Suprapubic skin (tissue), 4 donors: Measurements from ENCODE around the gene UBE2S. TPM values are rescaled to one million over a fixed set of nuclear protein-coding genes. Genes with fewer than 3 reads are reported as not detected.

Experiments used
- DNase-seq, 2 donors: peaks; one replicate each; pipeline ENCODE4 v3.0.0-alpha.2; 2019; ENCODE audit warnings: low spot score in 2 of 2
- H3K27ac ChIP-seq: fragments of 200-600 bp; sonication (generic); one replicate; pipeline ENCODE4 v1.5.1; 2019
- H3K27me3 ChIP-seq: fragments of 200-600 bp; sonication (generic); one replicate; pipeline ENCODE4 v1.5.1; 2019
- H3K36me3 ChIP-seq: fragments of 200-600 bp; sonication (generic); one replicate; pipeline ENCODE4 v1.5.1; 2019
- H3K4me1 ChIP-seq: fragments of 200-600 bp; sonication (generic); one replicate; pipeline ENCODE4 v1.5.1; 2019
- H3K4me3 ChIP-seq: fragments of 200-600 bp; sonication (generic); one replicate; pipeline ENCODE4 v1.5.1; 2019; ENCODE audit warnings: mild to moderate bottlenecking
- H3K9me3 ChIP-seq: fragments of 200-600 bp; sonication (generic); one replicate; pipeline ENCODE4 v1.5.1; 2019
- EP300 ChIP-seq: sonication (generic); formaldehyde crosslinking; IDR thresholded peaks from one replicate; pipeline ENCODE4 v1.6.1; 2017; ENCODE audit warnings: antibody characterized with exemption
- POLR2A ChIP-seq, 2 donors: fragments of 450-650 bp; IDR thresholded peaks; one replicate each; pipeline ENCODE4 v1.6.1; 2017; ENCODE audit warnings: antibody characterized with exemption in 2 of 2, mild to moderate bottlenecking in 2 of 2, moderate library complexity in 2 of 2
- POLR2AphosphoS5 ChIP-seq, 3 donors: sonication (generic); formaldehyde crosslinking; IDR thresholded peaks; one replicate each; pipeline ENCODE4 v1.6.1; 2017; ENCODE audit warnings: antibody characterized with exemption in 3 of 3
- WGBS: methylation state at CpG from one replicate; pipeline ENCODE4 v1.1.5; 2018; 5-methylcytosine and 5-hydroxymethylcytosine counted together
- total RNA-seq, 4 donors: library from RNA; depleted of rRNA; stranded (reverse); fragments of >200 nt; gene quantifications; one replicate each; pipeline ENCODE4 v1.1.0, GENCODE V29; 2016
- TF ChIP-seq, protein P1 (sequence below), 2 donors: fragments of 200-600 bp in 1 of 2; fragments of 450-650 bp in 1 of 2; sonication (generic) in 1 of 2; IDR thresholded peaks; one replicate each; pipeline ENCODE4 v1.5.1; 2016 to 2019; ENCODE audit warnings: antibody characterized with exemption in 2 of 2, mild to moderate bottlenecking in 1 of 2, moderate library complexity in 1 of 2

UBE2S gene
- total RNA-seq, 4 donors from 2014 or later = 7.4 to 17.0 (median 12.2) TPM

DNA sequence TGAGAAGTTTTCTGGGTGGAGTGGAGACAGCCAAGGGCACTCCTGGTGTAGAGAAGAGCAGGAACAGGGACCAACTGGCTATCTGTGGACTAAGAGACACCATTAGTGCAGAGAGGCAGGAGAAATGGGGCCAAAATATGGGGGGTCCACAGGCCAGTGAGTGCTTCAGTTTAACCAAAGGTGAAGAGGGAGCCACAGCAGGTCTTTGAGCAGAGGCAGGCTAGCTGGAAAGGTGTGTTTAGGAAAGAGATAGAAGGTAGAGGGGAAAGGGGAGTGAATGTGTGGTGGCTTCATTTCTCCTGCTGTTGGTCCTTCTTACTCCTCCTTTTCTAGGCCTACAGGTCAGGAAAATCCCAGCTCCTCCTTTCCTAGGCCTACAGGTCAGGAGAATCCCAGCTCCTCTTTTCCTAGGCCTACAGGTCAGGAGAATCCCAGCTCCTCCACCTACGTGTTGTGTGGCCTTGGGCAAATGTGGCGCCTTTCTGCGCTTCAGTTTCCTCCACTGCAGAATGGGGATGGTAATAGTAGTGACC lies 25.0 kb downstream of the UBE2S start:
- H3K27me3 ChIP-seq = peaks cover 6% of the 10 kb centered on the region
- WGBS = 96% methylated on average over 3 of the region's 3 CpGs
- no peak for TF ChIP-seq POLR2AphosphoS5 (IDR thresholded peaks at IDR 0.05)
- TF ChIP-seq, protein P1, sequence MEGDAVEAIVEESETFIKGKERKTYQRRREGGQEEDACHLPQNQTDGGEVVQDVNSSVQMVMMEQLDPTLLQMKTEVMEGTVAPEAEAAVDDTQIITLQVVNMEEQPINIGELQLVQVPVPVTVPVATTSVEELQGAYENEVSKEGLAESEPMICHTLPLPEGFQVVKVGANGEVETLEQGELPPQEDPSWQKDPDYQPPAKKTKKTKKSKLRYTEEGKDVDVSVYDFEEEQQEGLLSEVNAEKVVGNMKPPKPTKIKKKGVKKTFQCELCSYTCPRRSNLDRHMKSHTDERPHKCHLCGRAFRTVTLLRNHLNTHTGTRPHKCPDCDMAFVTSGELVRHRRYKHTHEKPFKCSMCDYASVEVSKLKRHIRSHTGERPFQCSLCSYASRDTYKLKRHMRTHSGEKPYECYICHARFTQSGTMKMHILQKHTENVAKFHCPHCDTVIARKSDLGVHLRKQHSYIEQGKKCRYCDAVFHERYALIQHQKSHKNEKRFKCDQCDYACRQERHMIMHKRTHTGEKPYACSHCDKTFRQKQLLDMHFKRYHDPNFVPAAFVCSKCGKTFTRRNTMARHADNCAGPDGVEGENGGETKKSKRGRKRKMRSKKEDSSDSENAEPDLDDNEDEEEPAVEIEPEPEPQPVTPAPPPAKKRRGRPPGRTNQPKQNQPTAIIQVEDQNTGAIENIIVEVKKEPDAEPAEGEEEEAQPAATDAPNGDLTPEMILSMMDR (IDR thresholded peaks at IDR 0.05) = no peak
- TF ChIP-seq EP300 = no peak
- TF ChIP-seq POLR2A (IDR thresholded peaks at IDR 0.05) = no peak
- H3K27ac ChIP-seq = no peak overlapping the region
- peaks cover 6% of the 10 kb centered on the region for H3K36me3 ChIP-seq
- peaks cover 33% of the 10 kb centered on the region for H3K4me1 ChIP-seq
- no peak for DNase-seq
- H3K9me3 ChIP-seq = no peaks in the 10 kb centered on the region
- H3K4me3 ChIP-seq = no peak overlapping the region

DNA sequence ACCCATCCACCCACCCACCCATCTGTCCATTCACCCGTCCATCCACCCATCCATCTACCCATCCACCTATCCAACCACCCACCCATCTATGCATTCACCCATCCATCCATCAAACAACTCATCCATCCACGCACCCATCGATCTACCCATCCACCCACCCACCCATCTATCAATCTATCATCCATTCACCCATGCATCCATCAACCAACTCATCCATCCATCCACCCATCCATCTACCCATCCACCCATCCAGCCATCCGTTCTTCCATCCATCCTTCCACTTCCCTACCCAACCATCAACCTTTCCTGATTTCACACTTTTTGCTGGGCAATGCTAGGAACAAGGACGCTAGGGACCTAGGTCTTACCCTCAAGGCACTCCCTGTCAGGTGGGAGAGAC lies 25.6 kb downstream of the UBE2S start:
- Histone ChIP-seq H3K27ac (no peak overlapping the region), H3K4me3 (no peak overlapping the region), H3K36me3 (peaks cover under 1% of the 10 kb centered on the region), H3K27me3 (peaks cover 9% of the 10 kb centered on the region), H3K4me1 (peaks cover 27% of the 10 kb centered on the region), H3K9me3 (no peaks in the 10 kb centered on the region)
- DNase-seq = no peak
- WGBS = 96% methylated on average over 5 of the region's 5 CpGs
- TF ChIP-seq, protein P1 (IDR thresholded peaks at IDR 0.05) = no peak
- TF ChIP-seq POLR2AphosphoS5 (IDR thresholded peaks at IDR 0.05) (no peak), POLR2A (IDR thresholded peaks at IDR 0.05) (no peak), EP300 (no peak)

DNA sequence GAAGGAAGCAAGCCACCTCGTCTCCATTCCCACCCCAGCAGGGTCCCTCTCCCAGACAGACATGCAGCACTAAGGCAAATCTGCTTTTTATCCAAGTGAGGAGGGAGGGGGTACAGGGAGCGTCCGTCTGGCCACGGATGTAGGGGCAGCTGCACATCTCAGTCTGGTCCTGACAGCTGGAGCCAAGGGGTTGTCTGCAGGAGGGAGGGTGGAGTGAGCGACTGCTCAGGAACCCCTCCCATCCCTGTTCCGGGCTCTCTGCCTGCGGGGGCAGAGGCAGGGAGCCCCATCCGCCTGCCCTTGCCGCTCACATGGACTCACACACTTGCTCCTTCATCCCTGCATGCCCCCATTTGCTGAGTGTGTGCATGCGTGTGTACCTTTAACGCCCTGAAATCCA lies 28.4 kb downstream of the UBE2S start:
- peaks cover 18% of the 10 kb centered on the region for H3K4me1 ChIP-seq
- H3K27ac ChIP-seq = no peak overlapping the region
- 72% methylated on average over 10 of the region's 11 CpGs for WGBS
- H3K9me3 ChIP-seq = no peaks in the 10 kb centered on the region
- H3K4me3 ChIP-seq = no peak overlapping the region
- no peaks in the 10 kb centered on the region for H3K36me3 ChIP-seq
- no peak for DNase-seq
- no peak for TF ChIP-seq EP300
- no peak for TF ChIP-seq POLR2A (IDR thresholded peaks at IDR 0.05)
- TF ChIP-seq, protein P1 (IDR thresholded peaks at IDR 0.05) = no peak
- TF ChIP-seq POLR2AphosphoS5 (IDR thresholded peaks at IDR 0.05) = no peak
- peaks cover 37% of the 10 kb centered on the region for H3K27me3 ChIP-seq

DNA sequence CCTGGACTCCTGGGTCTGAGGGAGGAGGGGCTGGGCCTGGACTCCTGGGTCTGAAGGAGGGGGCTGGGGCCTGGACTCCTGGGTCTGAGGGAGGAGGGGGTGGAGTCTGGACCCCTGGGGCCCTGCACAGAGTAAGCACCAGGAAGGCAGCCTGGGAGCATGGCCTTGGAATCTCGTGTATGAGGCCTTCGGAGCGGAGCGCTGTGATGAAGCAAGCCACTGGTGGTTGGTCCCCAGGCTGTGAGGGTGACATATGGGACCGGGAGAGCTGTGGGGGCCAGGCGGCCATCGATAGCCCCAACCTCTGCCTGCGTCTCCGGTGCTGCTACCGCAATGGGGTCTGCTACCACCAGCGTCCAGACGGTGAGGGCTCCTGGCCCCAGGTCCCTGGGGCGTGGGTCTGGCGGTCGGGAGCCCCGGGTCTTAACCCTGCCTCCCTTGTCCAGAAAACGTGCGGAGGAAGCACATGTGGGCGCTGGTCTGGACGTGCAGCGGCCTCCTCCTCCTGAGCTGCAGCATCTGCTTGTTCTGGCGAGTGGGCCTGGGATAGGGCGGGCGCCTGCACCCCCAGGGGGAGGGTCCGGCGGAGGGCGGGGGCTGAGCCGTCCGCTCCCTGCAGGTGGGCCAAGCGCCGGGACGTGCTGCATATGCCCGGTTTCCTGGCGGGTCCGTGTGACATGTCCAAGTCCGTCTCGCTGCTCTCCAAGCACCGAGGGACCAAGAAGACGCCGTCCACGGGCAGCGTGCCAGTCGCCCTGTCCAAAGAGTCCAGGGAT lies 30.0 kb downstream of the UBE2S start:
- H3K27ac ChIP-seq = no peak overlapping the region
- H3K4me3 ChIP-seq = no peak overlapping the region
- 48% methylated on average over 10 of the region's 43 CpGs for WGBS
- H3K4me1 ChIP-seq = peaks cover 11% of the 10 kb centered on the region
- H3K36me3 ChIP-seq = no peaks in the 10 kb centered on the region
- no peak for DNase-seq
- TF ChIP-seq EP300 (no peak), POLR2A (IDR thresholded peaks at IDR 0.05) (no peak), POLR2AphosphoS5 (IDR thresholded peaks at IDR 0.05) (no peak)
- TF ChIP-seq, protein P1 (IDR thresholded peaks at IDR 0.05) = no peak
- peaks cover 54% of the 10 kb centered on the region for H3K27me3 ChIP-seq
- H3K9me3 ChIP-seq = no peaks in the 10 kb centered on the region

DNA sequence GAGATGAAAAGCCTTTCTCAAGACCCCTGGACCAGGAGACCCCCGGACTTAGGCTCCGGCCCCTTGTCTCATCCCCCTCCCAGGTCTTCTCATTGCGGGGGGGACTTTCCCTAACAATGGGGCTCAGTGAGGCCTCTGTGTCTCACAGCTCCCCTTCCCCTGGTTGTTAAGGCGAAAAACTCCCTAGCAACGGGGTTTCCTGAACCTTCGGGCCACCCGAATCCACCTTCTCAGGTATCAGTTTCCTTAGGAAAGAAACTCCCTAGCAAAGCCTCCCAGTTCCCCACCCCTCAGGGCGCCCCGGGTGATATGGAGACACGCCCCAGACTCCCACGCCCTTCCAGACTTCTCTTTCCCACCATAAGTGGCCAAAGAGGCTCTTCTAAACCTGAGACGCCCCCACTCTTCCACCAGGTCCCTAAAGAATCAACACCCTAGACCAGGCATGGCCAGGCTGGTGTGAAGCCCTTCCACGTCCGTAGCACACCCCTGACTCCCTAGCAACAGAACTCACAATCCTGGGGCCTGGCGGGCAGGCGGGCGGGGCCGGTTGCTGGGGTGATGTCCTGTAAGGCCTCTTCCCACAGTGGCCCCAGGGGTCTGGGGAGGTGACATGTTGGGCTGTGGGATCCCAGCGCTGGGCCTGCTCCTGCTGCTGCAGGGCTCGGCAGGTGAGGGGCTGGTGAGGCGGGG lies 31.2 kb downstream of the UBE2S start, which contains the start of gene TMEM190:
TSS of gene TMEM190 (plus strand) at position 586 of the 693 bp plus-strand sequence. CDS start at position 614, 28 bp downstream.
- no peaks in the 10 kb centered on the region for H3K9me3 ChIP-seq
- no peak within 1 kb of the TSS for H3K27ac ChIP-seq
- WGBS = 42% methylated on average over 16 of the region's 21 CpGs
- no peak within 1 kb of the TSS for H3K4me3 ChIP-seq
- H3K36me3 ChIP-seq = no peaks in the 10 kb centered on the region
- no peak for DNase-seq
- TF ChIP-seq POLR2AphosphoS5 (IDR thresholded peaks at IDR 0.05) (no peak), POLR2A (IDR thresholded peaks at IDR 0.05) (no peak), EP300 (no peak)
- TF ChIP-seq, protein P1 (IDR thresholded peaks at IDR 0.05) = no peak
- H3K4me1 ChIP-seq = peaks cover 11% of the 10 kb centered on the region
- peaks cover 65% of the 10 kb centered on the region for H3K27me3 ChIP-seq
